Ovary (tissue), 3 donors: ENCODE measurements around the gene CCR9.

Experiments
- CTCF ChIP-seq, 3 donors: fragments of 450-650 bp in 2 of 3; fragments of 200-600 bp in 1 of 3; IDR thresholded peaks; one replicate each; pipeline versions ENCODE4 v1.5.1 to v1.8.0; 2016 to 2022; ENCODE audit warnings: antibody characterized with exemption in 3 of 3, mild to moderate bottlenecking in 1 of 3
- EP300 ChIP-seq: sonication (generic); formaldehyde crosslinking; IDR thresholded peaks from one replicate; pipeline ENCODE4 v1.6.1; 2017; ENCODE audit warnings: antibody characterized with exemption
- POLR2A ChIP-seq: fragments of 450-650 bp; IDR thresholded peaks from one replicate; pipeline ENCODE4 v1.6.1; 2017; ENCODE audit warnings: antibody characterized with exemption, mild to moderate bottlenecking, moderate library complexity
- donor health status: DM: no; HTN: no; CAD: no.

GRCh38 chr3:45937206-45938042, 51.1 kb downstream of the CCR9 start:
- TF ChIP-seq CTCF (IDR thresholded peaks at IDR 0.05) (no peak), POLR2A (no peak), EP300 (no peak)
